ENCODE measurements around the gene CYLD. TPM values are rescaled to one million over a fixed set of nuclear protein-coding genes. Genes with fewer than 3 reads are reported as not detected.

The CYLD gene
- total RNA-seq, 4 donors from 2014 or later, result 31.1 to 77.6 (median 50.2) TPM

- no peak for TF ChIP-seq EP300 (IDR thresholded peaks at IDR 0.05)
- TF ChIP-seq POLR2AphosphoS5 (IDR thresholded peaks at IDR 0.05), result no peak
- TF ChIP-seq CTCF (IDR thresholded peaks at IDR 0.05), result no peak
- no peak for TF ChIP-seq POLR2A (IDR thresholded peaks at IDR 0.05)
- no peaks in the 10 kb centered on the region for H3K27me3 ChIP-seq
- DNase-seq (ENCODE audit: low spot score in 2 of 2), result no peak
- no peaks in the 10 kb centered on the region for H3K9me3 ChIP-seq
- 86% methylated on average over 7 of the region's 7 CpGs for WGBS
- peaks cover 68% of the 10 kb centered on the region for H3K36me3 ChIP-seq
- no peaks in the 10 kb centered on the region for H3K4me1 ChIP-seq
- no peak overlapping the region for H3K27ac ChIP-seq
- H3K4me3 ChIP-seq, result no peak overlapping the region
Measured at GRCh38 chr16:50781043-50781442, 39.2 kb downstream of the CYLD start.

GRCh38 chr16:50781518-50781917 lies 39.6 kb downstream of the CYLD start:
- Histone ChIP-seq H3K9me3 (no peaks in the 10 kb centered on the region), H3K36me3 (peaks cover 71% of the 10 kb centered on the region), H3K4me1 (no peaks in the 10 kb centered on the region), H3K4me3 (no peak overlapping the region), H3K27me3 (no peaks in the 10 kb centered on the region), H3K27ac (no peak overlapping the region)
- no peak for DNase-seq (ENCODE audit: low spot score in 2 of 2)
- 86% methylated on average over 3 of the region's 3 CpGs for WGBS
- TF ChIP-seq CTCF (IDR thresholded peaks at IDR 0.05) (no peak), POLR2A (IDR thresholded peaks at IDR 0.05) (no peak), EP300 (IDR thresholded peaks at IDR 0.05) (no peak), POLR2AphosphoS5 (IDR thresholded peaks at IDR 0.05) (no peak)

GRCh38 chr16:50789757-50790156 lies 47.9 kb downstream of the CYLD start:
- peaks cover 60% of the 10 kb centered on the region for H3K36me3 ChIP-seq
- H3K4me3 ChIP-seq, result no peak overlapping the region
- no peaks in the 10 kb centered on the region for H3K27me3 ChIP-seq
- no peak overlapping the region for H3K27ac ChIP-seq
- no peaks in the 10 kb centered on the region for H3K4me1 ChIP-seq
- no peaks in the 10 kb centered on the region for H3K9me3 ChIP-seq
- no peak for DNase-seq (ENCODE audit: low spot score in 2 of 2)
- no peak for TF ChIP-seq EP300 (IDR thresholded peaks at IDR 0.05)
- no peak for TF ChIP-seq CTCF (IDR thresholded peaks at IDR 0.05)
- TF ChIP-seq POLR2AphosphoS5 (IDR thresholded peaks at IDR 0.05), result no peak
- TF ChIP-seq POLR2A (IDR thresholded peaks at IDR 0.05), result no peak

- H3K27ac ChIP-seq, result no peak overlapping the region
- TF ChIP-seq POLR2AphosphoS5 (IDR thresholded peaks at IDR 0.05), result no peak
- no peak for TF ChIP-seq EP300 (IDR thresholded peaks at IDR 0.05)
- no peak for TF ChIP-seq CTCF (IDR thresholded peaks at IDR 0.05)
- no peak for TF ChIP-seq POLR2A (IDR thresholded peaks at IDR 0.05)
- H3K4me1 ChIP-seq, result no peaks in the 10 kb centered on the region
- H3K4me3 ChIP-seq, result no peak overlapping the region
- H3K36me3 ChIP-seq, result peaks cover 65% of the 10 kb centered on the region
- DNase-seq (ENCODE audit: low spot score in 2 of 2), result no peak
- H3K9me3 ChIP-seq, result no peaks in the 10 kb centered on the region
- no peaks in the 10 kb centered on the region for H3K27me3 ChIP-seq
- WGBS, result 93% methylated on average over 2 of the region's 2 CpGs
Measured at GRCh38 chr16:50791522-50791921, 49.6 kb downstream of the CYLD start.

- TF ChIP-seq POLR2A (IDR thresholded peaks at IDR 0.05), result no peak
- Histone ChIP-seq H3K36me3 (peaks cover 69% of the 10 kb centered on the region), H3K4me3 (no peak overlapping the region), H3K9me3 (no peaks in the 10 kb centered on the region), H3K27ac (no peak overlapping the region), H3K4me1 (no peaks in the 10 kb centered on the region), H3K27me3 (no peaks in the 10 kb centered on the region)
- 98% methylated on average over 1 of the region's 1 CpG for WGBS
- DNase-seq (ENCODE audit: low spot score in 2 of 2), result no peak
Measured at GRCh38 chr16:50796829-50797228, 54.9 kb downstream of the CYLD start.

GRCh38 chr16:50797456-50797855 lies 55.6 kb downstream of the CYLD start:
- H3K27me3 ChIP-seq, result no peaks in the 10 kb centered on the region
- H3K9me3 ChIP-seq, result no peaks in the 10 kb centered on the region
- no peak overlapping the region for H3K27ac ChIP-seq
- H3K4me1 ChIP-seq, result no peaks in the 10 kb centered on the region
- 95% methylated on average over 2 of the region's 2 CpGs for WGBS
- H3K4me3 ChIP-seq, result no peak overlapping the region
- TF ChIP-seq EP300 (IDR thresholded peaks at IDR 0.05) (no peak), CTCF (IDR thresholded peaks at IDR 0.05) (no peak), POLR2A (IDR thresholded peaks at IDR 0.05) (no peak), POLR2AphosphoS5 (IDR thresholded peaks at IDR 0.05) (no peak)
- peaks cover 66% of the 10 kb centered on the region for H3K36me3 ChIP-seq
- no peak for DNase-seq (ENCODE audit: low spot score in 2 of 2)

All from suprapubic skin (tissue), 4 donors.